Measurements from ENCODE around the gene MAP2K5. TPM values are rescaled to one million over a fixed set of nuclear protein-coding genes. Genes with fewer than 3 reads are reported as not detected.

MAP2K5 gene
- total RNA-seq, 2 experiments from 2014 or later: 22.2 to 27.9 TPM

DNA sequence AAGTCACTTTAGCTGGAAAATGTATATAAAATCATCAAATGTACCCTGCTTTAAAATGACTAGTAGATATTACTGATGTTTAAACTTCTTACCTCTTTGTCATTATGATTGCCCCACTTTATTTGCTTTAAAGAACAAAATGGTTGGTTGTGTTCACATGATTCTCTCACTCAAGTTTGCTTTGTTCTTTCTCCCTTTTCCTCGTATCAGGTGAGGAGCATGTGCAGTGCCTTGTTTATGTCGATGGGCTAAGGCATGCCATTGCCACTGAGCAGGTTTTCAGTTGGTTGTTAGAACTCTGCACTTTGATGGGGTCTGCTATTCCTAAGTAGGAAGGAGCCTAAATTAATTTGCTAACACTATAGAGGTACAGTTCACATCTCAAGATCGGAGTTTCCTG, 5.3 kb downstream of the MAP2K5 start:
- H3K9me3 Mint-ChIP-seq: no peaks in the 10 kb centered on the region
- intact Hi-C loops (cut with DNase I, micrococcal nuclease): loop anchor here (5.0 to 10.0 kb wide), 3 partner anchors 36 to 293 kb away; partner anchors contain the start of genes AAGAB (in 1 of the 2) and IQCH (in 1 of the 2)
- no peaks in the 10 kb centered on the region for H3K9me3 ChIP-seq (ENCODE audit: control insufficient read depth in 1 of 2, insufficient read depth in 1 of 2, low read length in 2 of 2)
- no peak overlapping the region for H3K4me3 Mint-ChIP-seq
- H3K4me1 ChIP-seq (ENCODE audit: insufficient read depth, low read length): peaks cover 12% of the 10 kb centered on the region
- no peak overlapping the region for H3K4me3 ChIP-seq (ENCODE audit: low read length)
- DNase-seq (no peak), ATAC-seq (ENCODE audit: poor library complexity) (no peak)
- H3K27me3 Mint-ChIP-seq: no peaks in the 10 kb centered on the region
- H3K27me3 ChIP-seq (ENCODE audit: control insufficient read depth in 1 of 2, insufficient read depth in 2 of 2, low read length in 2 of 2): no peaks in the 10 kb centered on the region
- peaks cover 52% of the 10 kb centered on the region for H3K4me1 Mint-ChIP-seq (ENCODE audit: low read depth)
- POLR2A ChIA-PET: no interaction called here
- TF ChIP-seq, protein P1, sequence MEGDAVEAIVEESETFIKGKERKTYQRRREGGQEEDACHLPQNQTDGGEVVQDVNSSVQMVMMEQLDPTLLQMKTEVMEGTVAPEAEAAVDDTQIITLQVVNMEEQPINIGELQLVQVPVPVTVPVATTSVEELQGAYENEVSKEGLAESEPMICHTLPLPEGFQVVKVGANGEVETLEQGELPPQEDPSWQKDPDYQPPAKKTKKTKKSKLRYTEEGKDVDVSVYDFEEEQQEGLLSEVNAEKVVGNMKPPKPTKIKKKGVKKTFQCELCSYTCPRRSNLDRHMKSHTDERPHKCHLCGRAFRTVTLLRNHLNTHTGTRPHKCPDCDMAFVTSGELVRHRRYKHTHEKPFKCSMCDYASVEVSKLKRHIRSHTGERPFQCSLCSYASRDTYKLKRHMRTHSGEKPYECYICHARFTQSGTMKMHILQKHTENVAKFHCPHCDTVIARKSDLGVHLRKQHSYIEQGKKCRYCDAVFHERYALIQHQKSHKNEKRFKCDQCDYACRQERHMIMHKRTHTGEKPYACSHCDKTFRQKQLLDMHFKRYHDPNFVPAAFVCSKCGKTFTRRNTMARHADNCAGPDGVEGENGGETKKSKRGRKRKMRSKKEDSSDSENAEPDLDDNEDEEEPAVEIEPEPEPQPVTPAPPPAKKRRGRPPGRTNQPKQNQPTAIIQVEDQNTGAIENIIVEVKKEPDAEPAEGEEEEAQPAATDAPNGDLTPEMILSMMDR (IDR thresholded peaks at IDR 0.05): no peak
- H3K36me3 ChIP-seq (ENCODE audit: insufficient read depth, low read length): peaks cover 19% of the 10 kb centered on the region
- no peak overlapping the region for H3K27ac Mint-ChIP-seq
- H3K36me3 Mint-ChIP-seq (ENCODE audit: low read depth): peaks cover 48% of the 10 kb centered on the region
- CTCF ChIA-PET: no interaction called here
- no peak overlapping the region for H3K27ac ChIP-seq (ENCODE audit: low read depth in 1 of 2, low read length in 2 of 2)

DNA sequence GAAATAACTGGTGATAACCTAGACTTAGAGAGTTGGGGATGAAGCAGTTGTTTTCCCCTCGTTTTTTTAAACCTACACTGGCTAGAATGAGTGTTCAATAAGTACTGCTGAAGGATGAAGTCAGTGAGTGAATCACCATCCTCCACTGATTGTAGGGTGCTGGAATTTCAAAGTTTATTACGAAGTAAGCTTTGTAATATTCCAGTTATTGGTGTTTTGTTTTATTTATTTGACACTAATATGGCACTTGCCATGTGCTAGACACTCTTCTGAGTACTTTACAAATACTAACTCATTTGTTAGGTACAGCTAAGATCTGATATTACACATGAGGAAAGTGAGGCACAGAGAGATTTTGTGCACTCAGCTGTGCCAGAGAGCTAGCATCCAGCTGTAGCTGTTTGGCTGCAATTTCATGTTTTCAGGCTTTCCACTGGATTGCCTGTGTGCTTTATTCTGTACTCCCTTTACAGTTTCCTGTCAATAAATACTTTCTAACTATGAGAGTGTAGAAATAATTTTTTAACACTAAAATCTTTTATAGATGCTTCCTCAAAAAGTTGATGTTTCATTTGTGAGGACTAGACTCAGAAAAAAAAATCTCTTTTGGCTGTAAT, 5.8 kb downstream of the MAP2K5 start:
- H3K27ac ChIP-seq (ENCODE audit: low read depth in 1 of 2, low read length in 2 of 2): no peak overlapping the region
- Mint-ChIP-seq H3K9me3 (no peaks in the 10 kb centered on the region), H3K36me3 (ENCODE audit: low read depth) (peaks cover 47% of the 10 kb centered on the region), H3K27ac (no peak overlapping the region), H3K27me3 (no peaks in the 10 kb centered on the region), H3K4me1 (ENCODE audit: low read depth) (peaks cover 47% of the 10 kb centered on the region), H3K4me3 (no peak overlapping the region)
- TF ChIP-seq, protein P1 (IDR thresholded peaks at IDR 0.05): no peak
- CTCF ChIA-PET: interaction anchor here (0.6 kb wide), 1 partner anchor 757 kb away, joined by 3 read pairs; no protein-coding TSS in a partner anchor
- peaks cover 7% of the 10 kb centered on the region for H3K4me1 ChIP-seq (ENCODE audit: insufficient read depth, low read length)
- no peaks in the 10 kb centered on the region for H3K9me3 ChIP-seq (ENCODE audit: control insufficient read depth in 1 of 2, insufficient read depth in 1 of 2, low read length in 2 of 2)
- no peaks in the 10 kb centered on the region for H3K27me3 ChIP-seq (ENCODE audit: control insufficient read depth in 1 of 2, insufficient read depth in 2 of 2, low read length in 2 of 2)
- peaks cover 19% of the 10 kb centered on the region for H3K36me3 ChIP-seq (ENCODE audit: insufficient read depth, low read length)
- ATAC-seq (ENCODE audit: poor library complexity): no peak
- no peak overlapping the region for H3K4me3 ChIP-seq (ENCODE audit: low read length)
- intact Hi-C loops (cut with DNase I, micrococcal nuclease): loop anchor here (5.0 to 10.0 kb wide), 3 partner anchors 36 to 294 kb away; partner anchors contain the start of genes AAGAB (in 1 of the 2) and IQCH (in 1 of the 2)
- no peak for DNase-seq
- POLR2A ChIA-PET: no interaction called here

DNA sequence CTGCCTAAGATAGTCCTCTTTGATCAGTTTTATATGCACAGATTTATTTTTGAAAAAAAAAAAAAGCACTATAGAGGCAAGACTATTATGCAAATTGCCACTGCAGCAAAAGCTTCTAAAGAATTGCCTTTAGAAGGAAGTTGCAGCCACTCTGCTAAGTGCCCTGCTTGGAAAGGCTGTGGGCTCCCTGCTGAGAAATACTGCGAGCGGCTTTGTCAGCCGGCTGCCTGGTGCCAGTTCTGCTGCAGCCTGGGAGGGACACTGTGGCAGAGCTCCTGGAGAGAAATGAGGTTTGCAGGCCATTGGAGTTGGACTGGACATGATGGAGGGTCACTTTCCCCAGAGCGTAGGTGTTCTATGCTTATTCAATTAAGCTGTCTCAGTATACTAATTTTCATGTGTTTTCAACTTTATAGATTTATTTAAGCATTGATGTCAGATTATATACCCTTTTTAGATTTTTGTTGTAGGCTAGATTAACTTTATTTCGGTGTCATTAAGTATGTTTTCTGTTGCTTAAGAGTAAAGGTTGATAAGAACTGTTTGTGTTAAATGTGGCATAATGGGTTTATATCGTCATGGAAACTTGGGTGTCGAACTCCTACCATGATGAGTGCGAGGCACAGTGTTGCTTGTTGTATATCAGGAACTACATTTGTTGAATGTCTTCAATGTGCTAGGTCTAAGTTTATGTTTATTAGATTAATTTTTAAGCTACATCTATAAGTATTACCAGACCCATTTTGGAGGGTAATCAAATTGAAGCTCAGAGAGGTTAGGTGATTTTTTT, 6.6 kb downstream of the MAP2K5 start:
- Mint-ChIP-seq H3K27ac (no peak overlapping the region), H3K9me3 (no peaks in the 10 kb centered on the region), H3K4me1 (ENCODE audit: low read depth) (peaks cover 40% of the 10 kb centered on the region), H3K4me3 (no peak overlapping the region), H3K36me3 (ENCODE audit: low read depth) (peaks cover 46% of the 10 kb centered on the region), H3K27me3 (no peaks in the 10 kb centered on the region)
- POLR2A ChIA-PET: no interaction called here
- ATAC-seq (ENCODE audit: poor library complexity) (no peak), DNase-seq (no peak)
- H3K27ac ChIP-seq (ENCODE audit: low read depth in 1 of 2, low read length in 2 of 2): no peak overlapping the region
- CTCF ChIA-PET: interaction anchor here (0.6 kb wide), 1 partner anchor 757 kb away, joined by 3 read pairs; no protein-coding TSS in a partner anchor
- no peak overlapping the region for H3K4me3 ChIP-seq (ENCODE audit: low read length)
- H3K9me3 ChIP-seq (ENCODE audit: control insufficient read depth in 1 of 2, insufficient read depth in 1 of 2, low read length in 2 of 2): no peaks in the 10 kb centered on the region
- peaks cover 19% of the 10 kb centered on the region for H3K36me3 ChIP-seq (ENCODE audit: insufficient read depth, low read length)
- TF ChIP-seq, protein P1 (IDR thresholded peaks at IDR 0.05): no peak
- intact Hi-C loops (cut with DNase I, micrococcal nuclease): loop anchor here (5.0 to 10.0 kb wide), 3 partner anchors 37 to 294 kb away; partner anchors contain the start of genes AAGAB (in 1 of the 2) and IQCH (in 1 of the 2)
- no peaks in the 10 kb centered on the region for H3K27me3 ChIP-seq (ENCODE audit: control insufficient read depth in 1 of 2, insufficient read depth in 2 of 2, low read length in 2 of 2)
- peaks cover under 1% of the 10 kb centered on the region for H3K4me1 ChIP-seq (ENCODE audit: insufficient read depth, low read length)

All from CD4-positive, alpha-beta T cell (primary cell).